22Rv1 (cell line): Measurements from ENCODE around the gene GAL3ST2.

ENCODE experiments used
- ZFX ChIP-seq: fragments of 450-650 bp; IDR thresholded peaks from 2 replicates; pipeline ENCODE4 v1.6.1; 2017; ENCODE audit warnings: antibody characterized with exemption, borderline replicate concordance
- TF ChIP-seq, protein P1 (sequence below): fragments of 450-650 bp; IDR thresholded peaks from 2 replicates; pipeline ENCODE4 v1.5.1; 2017; ENCODE audit warnings: mild to moderate bottlenecking

DNA sequence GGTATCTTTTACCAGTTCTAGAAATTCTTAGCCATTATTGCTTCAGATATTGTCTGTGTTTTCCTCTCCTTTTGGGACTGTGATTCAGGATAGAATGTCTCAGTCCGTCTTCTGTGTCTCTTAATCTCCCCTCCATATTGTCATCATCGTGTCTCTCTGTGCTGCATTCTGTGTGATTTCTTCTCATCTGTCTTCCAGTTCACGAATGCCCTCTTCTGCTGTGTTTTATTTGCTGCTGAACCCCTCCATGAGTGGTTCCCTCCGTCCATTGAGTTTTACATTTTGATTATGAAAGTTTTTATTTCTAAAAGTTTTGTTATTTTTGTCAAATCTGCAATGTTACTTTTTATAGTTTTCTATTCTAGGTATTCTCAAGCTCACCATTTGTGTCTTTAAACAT, 30.5 kb upstream of the GAL3ST2 start:
- TF ChIP-seq, protein P1, sequence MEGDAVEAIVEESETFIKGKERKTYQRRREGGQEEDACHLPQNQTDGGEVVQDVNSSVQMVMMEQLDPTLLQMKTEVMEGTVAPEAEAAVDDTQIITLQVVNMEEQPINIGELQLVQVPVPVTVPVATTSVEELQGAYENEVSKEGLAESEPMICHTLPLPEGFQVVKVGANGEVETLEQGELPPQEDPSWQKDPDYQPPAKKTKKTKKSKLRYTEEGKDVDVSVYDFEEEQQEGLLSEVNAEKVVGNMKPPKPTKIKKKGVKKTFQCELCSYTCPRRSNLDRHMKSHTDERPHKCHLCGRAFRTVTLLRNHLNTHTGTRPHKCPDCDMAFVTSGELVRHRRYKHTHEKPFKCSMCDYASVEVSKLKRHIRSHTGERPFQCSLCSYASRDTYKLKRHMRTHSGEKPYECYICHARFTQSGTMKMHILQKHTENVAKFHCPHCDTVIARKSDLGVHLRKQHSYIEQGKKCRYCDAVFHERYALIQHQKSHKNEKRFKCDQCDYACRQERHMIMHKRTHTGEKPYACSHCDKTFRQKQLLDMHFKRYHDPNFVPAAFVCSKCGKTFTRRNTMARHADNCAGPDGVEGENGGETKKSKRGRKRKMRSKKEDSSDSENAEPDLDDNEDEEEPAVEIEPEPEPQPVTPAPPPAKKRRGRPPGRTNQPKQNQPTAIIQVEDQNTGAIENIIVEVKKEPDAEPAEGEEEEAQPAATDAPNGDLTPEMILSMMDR: no peak
- TF ChIP-seq ZFX: no peak
